ENCODE results near the gene GPR78. TPM values are rescaled to one million over a fixed set of nuclear protein-coding genes. Genes with fewer than 3 reads are reported as not detected.

Gene GPR78
- polyA plus RNA-seq, 3 donors, result not detected

- no peaks in the 10 kb centered on the region for H3K4me1 ChIP-seq (ENCODE audit: control insufficient read depth in 1 of 2, insufficient read depth in 2 of 2, low read length in 2 of 2)
- Mint-ChIP-seq H3K9me3 (peaks cover 0 to 3% (median 0%) of the 10 kb centered on the region in 7 donors), H3K36me3 (no peaks in the 10 kb centered on the region), H3K4me1 (no peaks in the 10 kb centered on the region), H3K27ac (no peak overlapping the region), H3K27me3 (ENCODE audit: low read depth in 3 of 3) (peaks cover 4 to 7% (median 4%) of the 10 kb centered on the region in 3 donors), H3K4me3 (no peak overlapping the region)
- no peaks in the 10 kb centered on the region for H4K20me1 ChIP-seq (ENCODE audit: insufficient read depth, low read length)
- no peak overlapping the region for H3K4me2 ChIP-seq (replicated peaks; ENCODE audit: extremely low read depth, low read length, poor library complexity, severe bottlenecking)
- H3K79me2 ChIP-seq (ENCODE audit: insufficient read depth, low read length), result no peaks in the 10 kb centered on the region
- DNase-seq, result no peak
- H3K9ac ChIP-seq (ENCODE audit: insufficient read depth, low read length, poor library complexity, severe bottlenecking), result no peak overlapping the region
- TF ChIP-seq, protein P1, sequence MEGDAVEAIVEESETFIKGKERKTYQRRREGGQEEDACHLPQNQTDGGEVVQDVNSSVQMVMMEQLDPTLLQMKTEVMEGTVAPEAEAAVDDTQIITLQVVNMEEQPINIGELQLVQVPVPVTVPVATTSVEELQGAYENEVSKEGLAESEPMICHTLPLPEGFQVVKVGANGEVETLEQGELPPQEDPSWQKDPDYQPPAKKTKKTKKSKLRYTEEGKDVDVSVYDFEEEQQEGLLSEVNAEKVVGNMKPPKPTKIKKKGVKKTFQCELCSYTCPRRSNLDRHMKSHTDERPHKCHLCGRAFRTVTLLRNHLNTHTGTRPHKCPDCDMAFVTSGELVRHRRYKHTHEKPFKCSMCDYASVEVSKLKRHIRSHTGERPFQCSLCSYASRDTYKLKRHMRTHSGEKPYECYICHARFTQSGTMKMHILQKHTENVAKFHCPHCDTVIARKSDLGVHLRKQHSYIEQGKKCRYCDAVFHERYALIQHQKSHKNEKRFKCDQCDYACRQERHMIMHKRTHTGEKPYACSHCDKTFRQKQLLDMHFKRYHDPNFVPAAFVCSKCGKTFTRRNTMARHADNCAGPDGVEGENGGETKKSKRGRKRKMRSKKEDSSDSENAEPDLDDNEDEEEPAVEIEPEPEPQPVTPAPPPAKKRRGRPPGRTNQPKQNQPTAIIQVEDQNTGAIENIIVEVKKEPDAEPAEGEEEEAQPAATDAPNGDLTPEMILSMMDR (IDR thresholded peaks at IDR 0.05), result no peak
- no peaks in the 10 kb centered on the region for H3K27me3 ChIP-seq (ENCODE audit: control insufficient read depth in 2 of 2, insufficient read depth in 2 of 2, low read length in 2 of 2)
- H3K36me3 ChIP-seq (replicated peaks in 1 of 2; ENCODE audit: control insufficient read depth in 1 of 2, insufficient read depth in 2 of 2, low read length in 2 of 2), result no peaks in the 10 kb centered on the region
- no peaks in the 10 kb centered on the region for H3K9me3 ChIP-seq (replicated peaks in 1 of 2; ENCODE audit: control insufficient read depth in 1 of 2, insufficient read depth in 1 of 2, low read length in 2 of 2)
- H2AFZ ChIP-seq (ENCODE audit: insufficient read depth, low read depth, low read length, poor library complexity, severe bottlenecking), result no peak overlapping the region
- H3K27ac ChIP-seq (ENCODE audit: low read depth in 1 of 2, low read length in 2 of 2), result no peak overlapping the region
- WGBS (ENCODE audit: insufficient coverage), result 75% methylated on average over 9 of the region's 9 CpGs
- intact Hi-C loops (cut with micrococcal nuclease), result no loop called here
- H3K4me3 ChIP-seq (replicated peaks in 1 of 3; ENCODE audit: low read depth in 2 of 3, low read length in 3 of 3), result no peak overlapping the region
These were observed 29.7 kb downstream of the GPR78 start for GRCh38 chr4:8609824-8610350.

- Histone ChIP-seq H3K9me3 (replicated peaks in 1 of 2; ENCODE audit: control insufficient read depth in 1 of 2, insufficient read depth in 1 of 2, low read length in 2 of 2) (no peaks in the 10 kb centered on the region), H3K36me3 (replicated peaks in 1 of 2; ENCODE audit: control insufficient read depth in 1 of 2, insufficient read depth in 2 of 2, low read length in 2 of 2) (no peaks in the 10 kb centered on the region), H3K4me1 (ENCODE audit: control insufficient read depth in 1 of 2, insufficient read depth in 2 of 2, low read length in 2 of 2) (no peaks in the 10 kb centered on the region), H3K27ac (ENCODE audit: low read depth in 1 of 2, low read length in 2 of 2) (no peak overlapping the region), H2AFZ (ENCODE audit: insufficient read depth, low read depth, low read length, poor library complexity, severe bottlenecking) (no peak overlapping the region), H3K4me3 (replicated peaks in 1 of 3; ENCODE audit: low read depth in 2 of 3, low read length in 3 of 3) (no peak overlapping the region), H4K20me1 (ENCODE audit: insufficient read depth, low read length) (no peaks in the 10 kb centered on the region), H3K4me2 (replicated peaks; ENCODE audit: extremely low read depth, low read length, poor library complexity, severe bottlenecking) (no peak overlapping the region), H3K27me3 (ENCODE audit: control insufficient read depth in 2 of 2, insufficient read depth in 2 of 2, low read length in 2 of 2) (no peaks in the 10 kb centered on the region), H3K79me2 (ENCODE audit: insufficient read depth, low read length) (no peaks in the 10 kb centered on the region), H3K9ac (ENCODE audit: insufficient read depth, low read length, poor library complexity, severe bottlenecking) (no peak overlapping the region)
- Mint-ChIP-seq H3K4me1 (no peaks in the 10 kb centered on the region), H3K9me3 (peaks cover 0 to 3% (median 0%) of the 10 kb centered on the region in 7 donors), H3K27me3 (ENCODE audit: low read depth in 3 of 3) (peaks cover 4 to 7% (median 6%) of the 10 kb centered on the region in 3 donors), H3K36me3 (no peaks in the 10 kb centered on the region), H3K27ac (no peak overlapping the region), H3K4me3 (no peak overlapping the region)
- TF ChIP-seq, protein P1 (IDR thresholded peaks at IDR 0.05), result no peak
- intact Hi-C loops (cut with micrococcal nuclease), result no loop called here
- 77% methylated on average over 7 of the region's 8 CpGs for WGBS (ENCODE audit: insufficient coverage)
- DNase-seq, result no peak
These were observed 30.8 kb downstream of the GPR78 start for GRCh38 chr4:8610858-8611616.
